GM21447 (cell line): ENCODE measurements around the gene JARID2.

Experiments used
- ATAC-seq: cut with Tn5 transposase; IDR thresholded peaks from one replicate; pipeline ENCODE4 v1.9.1; 2021; ENCODE audit not compliant: unreplicated experiment

JARID2 gene

GRCh38 chr6:15331143-15331542, 85.3 kb downstream of the JARID2 start:
- ATAC-seq: no peak

- no peak for ATAC-seq
These were observed 85.9 kb downstream of the JARID2 start for GRCh38 chr6:15331629-15332251.

GRCh38 chr6:15332446-15332845, 86.6 kb downstream of the JARID2 start:
- ATAC-seq: no peak

- no peak for ATAC-seq
These were observed 89.5 kb downstream of the JARID2 start for GRCh38 chr6:15335385-15335784.

- ATAC-seq: no peak
These were observed 90.0 kb downstream of the JARID2 start for GRCh38 chr6:15335916-15336315.

GRCh38 chr6:15336900-15337560, 91.2 kb downstream of the JARID2 start:
- no peak for ATAC-seq

- ATAC-seq: no peak
These were observed 91.7 kb downstream of the JARID2 start for GRCh38 chr6:15337582-15337981.

- ATAC-seq: no peak
These were observed 92.6 kb downstream of the JARID2 start for GRCh38 chr6:15338476-15338875.

- no peak for ATAC-seq
These were observed 93.2 kb downstream of the JARID2 start for GRCh38 chr6:15339081-15339480.

GRCh38 chr6:15340105-15340601, 94.3 kb downstream of the JARID2 start:
- no peak for ATAC-seq

- ATAC-seq: peak; percentile 76
These were observed 94.9 kb downstream of the JARID2 start for GRCh38 chr6:15340775-15341174.

- ATAC-seq: no peak
These were observed 95.6 kb downstream of the JARID2 start for GRCh38 chr6:15341311-15342001.

- no peak for ATAC-seq
These were observed 96.2 kb downstream of the JARID2 start for GRCh38 chr6:15342114-15342513.

- no peak for ATAC-seq
These were observed 97.8 kb downstream of the JARID2 start for GRCh38 chr6:15343490-15344191.

- no peak for ATAC-seq
These were observed 98.3 kb downstream of the JARID2 start for GRCh38 chr6:15344192-15344519.

GRCh38 chr6:15344831-15345230, 99.0 kb downstream of the JARID2 start:
- ATAC-seq: no peak

- no peak for ATAC-seq
These were observed 100.4 kb downstream of the JARID2 start for GRCh38 chr6:15346315-15346714.

GRCh38 chr6:15348528-15348927, 102.7 kb downstream of the JARID2 start:
- no peak for ATAC-seq

GRCh38 chr6:15349379-15349778, 103.5 kb downstream of the JARID2 start:
- no peak for ATAC-seq

- ATAC-seq: no peak
These were observed 104.7 kb downstream of the JARID2 start for GRCh38 chr6:15350386-15351083.

GRCh38 chr6:15351631-15352030, 105.8 kb downstream of the JARID2 start:
- ATAC-seq: no peak
